Mononuclear cell (primary cell): ENCODE data around the gene CREB3L2. TPM values are rescaled to one million over a fixed set of nuclear protein-coding genes. Genes with fewer than 3 reads are reported as not detected.
"Not testable (repeated sequence)": the region's sequence is repeated elsewhere in the genome, so short reads cannot be mapped to it uniquely, and the experiment has no call there.

Experiments
- H3K27me3 ChIP-seq: 2 replicates; pipeline ENCODE4 v1.6.0; 2011; ENCODE audit warnings: low read length, control low read depth; ENCODE audit not compliant: insufficient read depth
- H3K4me1 ChIP-seq: 2 replicates; pipeline ENCODE4 v1.5.1; 2011; ENCODE audit warnings: mild to moderate bottlenecking, low read length, control low read depth; ENCODE audit not compliant: insufficient read depth
- H3K4me3 ChIP-seq: 2 replicates; pipeline ENCODE4 v1.5.1; 2011; ENCODE audit warnings: mild to moderate bottlenecking, low read length, moderate library complexity
- H3K9me3 ChIP-seq: 2 replicates; pipeline ENCODE4 v1.5.1; 2011; ENCODE audit warnings: low read depth, mild to moderate bottlenecking, control low read depth, low read length
- total RNA-seq: library from RNA; depleted of rRNA; stranded (reverse); fragments of >200 nt; gene quantifications from one replicate; pipeline ENCODE4 v1.2.3, GENCODE V29; 2012

Gene CREB3L2
- total RNA-seq, 1 donor, result 6.2 TPM

DNA sequence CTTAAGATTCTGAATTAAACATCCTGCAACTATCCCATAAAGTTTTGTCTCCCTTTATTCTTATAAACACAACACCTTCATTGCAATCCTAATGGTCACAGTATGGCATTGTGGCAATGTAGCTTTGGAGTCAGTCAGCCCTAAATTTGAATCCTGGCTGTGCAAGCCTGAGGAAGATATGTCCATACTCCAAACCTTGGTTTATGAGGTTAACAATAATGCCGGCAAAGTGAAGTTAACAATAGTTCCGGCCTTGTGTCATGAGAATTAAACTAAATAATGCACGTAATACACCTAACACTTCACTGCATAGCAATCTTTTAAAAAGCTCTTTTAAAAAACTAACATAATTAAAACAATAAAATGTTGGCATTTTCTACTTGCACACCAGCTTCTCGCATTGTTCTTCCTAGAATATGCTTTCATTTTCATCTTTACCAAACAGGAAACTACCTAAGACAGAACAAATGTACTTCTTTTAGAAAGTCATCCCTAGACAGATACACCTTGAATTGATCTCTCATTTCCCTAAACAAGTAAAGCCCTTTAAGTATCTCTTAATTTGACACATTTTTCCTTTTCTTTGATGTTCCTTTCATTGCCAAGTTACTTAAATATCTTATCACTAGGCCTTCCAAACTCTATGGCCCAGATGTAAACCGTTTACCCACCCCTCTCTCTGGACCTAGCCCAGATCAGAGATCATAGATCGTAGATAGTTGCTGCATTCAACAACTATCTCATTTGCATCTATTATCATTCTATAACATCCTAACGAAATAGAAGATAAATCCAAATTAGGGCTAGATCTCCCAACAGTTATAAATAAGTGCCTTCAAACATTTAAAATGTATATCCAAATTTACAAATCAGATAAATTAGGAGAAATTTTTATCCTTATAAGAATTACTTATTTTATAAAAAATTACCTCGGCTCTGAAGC lies 66.7 kb downstream of the CREB3L2 start:
- Histone ChIP-seq H3K4me3 (peak overlapping the region; percentile 47), H3K4me1 (peaks cover 49% of the 10 kb centered on the region), H3K27me3 (no peaks in the 10 kb centered on the region), H3K9me3 (no peaks in the 10 kb centered on the region)

DNA sequence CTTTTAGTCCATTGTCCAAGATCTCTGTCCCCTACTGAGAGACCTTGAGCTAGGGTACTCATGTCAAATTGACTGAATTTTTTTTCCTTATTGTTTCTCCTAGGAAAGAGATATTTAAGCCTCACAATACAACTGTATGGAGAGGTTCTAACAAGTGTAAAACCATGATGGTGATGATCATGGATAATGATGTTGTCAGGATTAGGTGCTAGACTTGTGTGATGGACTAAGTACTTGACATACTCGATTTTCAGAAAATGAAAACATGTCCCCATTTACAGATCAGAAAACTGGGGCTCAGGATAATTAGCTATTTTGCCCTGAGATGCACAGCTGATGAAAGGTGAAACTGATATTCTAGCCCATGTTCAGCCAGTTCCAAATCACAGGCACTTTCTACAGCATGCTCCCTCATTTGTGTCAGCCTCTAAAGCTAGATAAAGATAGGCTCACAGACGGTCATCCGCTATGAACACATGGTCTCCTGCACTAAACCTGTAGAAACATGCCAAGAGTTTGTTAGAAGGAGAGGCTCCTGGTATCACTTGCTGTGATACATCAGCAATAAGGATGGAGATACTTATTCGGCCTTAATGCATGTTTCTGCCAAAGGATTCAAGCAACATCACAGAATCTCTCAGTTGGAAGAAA lies 67.6 kb downstream of the CREB3L2 start:
- H3K4me1 ChIP-seq, result peaks cover 49% of the 10 kb centered on the region
- no peaks in the 10 kb centered on the region for H3K9me3 ChIP-seq
- no peaks in the 10 kb centered on the region for H3K27me3 ChIP-seq
- H3K4me3 ChIP-seq, result peak overlapping the region; percentile 47

DNA sequence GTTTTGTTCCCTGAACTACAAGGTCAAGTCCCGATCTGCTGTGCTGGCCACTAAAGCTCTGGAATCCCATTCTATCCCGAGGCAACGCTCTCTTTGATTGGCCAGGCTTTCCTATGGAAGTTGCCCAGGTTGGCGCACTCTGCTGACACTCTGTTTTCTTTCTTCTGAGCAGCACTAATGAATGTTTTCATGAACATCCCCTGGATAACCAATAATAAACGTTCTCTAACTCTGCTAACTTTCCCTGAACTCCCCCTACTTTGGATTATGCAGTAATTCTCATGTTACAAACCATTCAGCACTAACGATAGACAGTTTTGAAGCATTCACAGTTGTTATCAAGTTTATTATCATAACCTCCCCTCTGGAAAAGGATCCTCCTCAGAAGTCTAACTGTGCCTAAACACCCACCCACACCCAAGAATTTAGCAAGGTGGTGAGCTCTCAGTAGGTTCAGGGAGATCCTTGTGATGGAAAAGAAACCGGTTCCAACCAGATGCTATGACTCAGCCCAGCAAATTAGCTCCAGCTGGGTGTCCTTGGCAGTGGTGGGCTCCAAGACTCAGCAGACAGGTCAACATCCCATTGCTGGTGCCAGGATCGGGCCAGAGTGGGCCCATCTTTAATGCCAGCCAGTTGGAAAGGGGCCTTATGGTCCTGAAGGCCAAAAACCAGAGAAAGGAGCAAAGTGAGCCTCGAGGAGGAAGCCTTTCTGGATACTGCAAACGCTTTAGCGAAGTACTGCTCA lies 68.4 kb downstream of the CREB3L2 start:
- H3K27me3 ChIP-seq, result no peaks in the 10 kb centered on the region
- no peak overlapping the region for H3K4me3 ChIP-seq
- H3K9me3 ChIP-seq, result no peaks in the 10 kb centered on the region
- peaks cover 49% of the 10 kb centered on the region for H3K4me1 ChIP-seq

DNA sequence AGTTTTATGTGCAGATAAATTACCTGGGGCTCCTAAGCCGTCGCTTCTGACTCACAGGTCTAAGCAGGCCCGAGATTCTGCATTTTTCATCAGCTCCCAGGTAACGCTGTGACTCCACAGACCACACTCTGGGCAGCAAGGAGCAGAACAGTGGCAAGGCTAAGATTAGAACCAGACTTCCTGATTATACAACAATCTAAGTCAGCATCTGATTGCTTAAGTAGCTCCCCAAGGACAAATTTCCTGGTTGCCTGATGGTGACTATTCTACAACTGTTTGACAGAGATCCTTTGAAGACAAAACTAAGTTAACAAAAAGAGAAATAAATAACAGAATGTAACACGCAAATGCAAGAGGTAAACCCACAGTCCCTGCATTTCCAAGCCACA lies 69.0 kb downstream of the CREB3L2 start:
- no peaks in the 10 kb centered on the region for H3K9me3 ChIP-seq
- H3K27me3 ChIP-seq, result no peaks in the 10 kb centered on the region
- no peak overlapping the region for H3K4me3 ChIP-seq
- H3K4me1 ChIP-seq, result peaks cover 49% of the 10 kb centered on the region

DNA sequence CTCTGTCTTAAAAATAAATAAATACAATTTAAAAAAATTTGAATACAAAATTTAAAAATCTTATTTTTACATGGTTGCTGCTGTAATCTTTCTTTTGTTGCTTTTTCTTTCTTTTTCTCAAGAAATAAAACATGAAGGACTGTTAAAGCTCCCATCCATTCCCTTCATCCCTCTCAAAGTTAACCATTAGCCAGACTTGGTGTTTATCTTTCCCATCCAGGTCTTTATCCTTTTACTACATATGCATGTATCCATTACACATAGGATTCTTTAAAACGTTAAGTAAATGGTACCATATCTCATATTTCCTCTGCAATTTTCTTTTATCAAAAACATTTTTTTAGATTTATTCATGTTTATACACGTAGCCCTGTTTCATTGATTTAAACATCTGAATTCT lies 70.1 kb downstream of the CREB3L2 start:
- Histone ChIP-seq H3K27me3 (no peaks in the 10 kb centered on the region), H3K4me1 (peaks cover 44% of the 10 kb centered on the region), H3K9me3 (no peaks in the 10 kb centered on the region), H3K4me3 (no peak overlapping the region)

DNA sequence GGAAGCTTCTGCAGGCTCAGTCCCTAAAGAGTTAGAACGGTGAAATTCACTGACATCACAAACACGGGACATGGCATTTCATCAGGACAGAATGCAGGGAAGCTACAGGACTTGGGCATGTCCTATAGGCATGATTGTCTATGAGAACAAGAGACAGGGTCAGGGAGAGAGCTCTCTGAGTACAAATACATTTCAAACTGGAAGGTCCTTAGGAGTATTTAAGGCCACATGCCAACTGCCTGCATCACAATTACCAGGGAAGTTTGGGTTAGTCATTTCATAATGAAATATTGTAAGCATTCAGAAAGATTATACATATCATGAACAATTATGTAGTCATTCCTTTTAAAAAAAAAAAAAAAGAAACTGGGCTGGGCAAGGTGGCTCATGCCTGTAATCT lies 71.3 kb downstream of the CREB3L2 start:
- Histone ChIP-seq H3K27me3 (no peaks in the 10 kb centered on the region), H3K4me1 (peaks cover 33% of the 10 kb centered on the region), H3K4me3 (no peak overlapping the region), H3K9me3 (no peaks in the 10 kb centered on the region)

DNA sequence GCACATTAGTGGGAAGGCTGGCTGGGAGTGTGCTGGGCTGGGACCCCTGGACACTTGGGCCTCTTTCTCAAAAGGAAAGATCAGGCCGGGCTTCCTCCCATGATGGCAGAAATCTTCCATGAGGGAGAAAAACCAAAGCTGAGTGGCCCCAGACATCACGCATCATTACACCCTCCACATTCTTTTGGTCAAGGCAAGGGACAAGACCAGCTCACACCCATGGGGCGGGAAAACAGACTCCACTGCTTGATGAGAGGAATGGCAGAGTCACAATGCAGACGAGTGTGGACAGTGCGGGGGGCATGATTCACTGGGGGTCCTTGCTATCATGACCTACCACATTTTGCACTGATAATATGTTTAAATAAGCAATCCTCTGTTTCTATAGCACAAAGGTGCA lies 73.3 kb downstream of the CREB3L2 start:
- Histone ChIP-seq H3K9me3 (no peaks in the 10 kb centered on the region), H3K4me3 (no peak overlapping the region), H3K4me1 (peaks cover 19% of the 10 kb centered on the region), H3K27me3 (no peaks in the 10 kb centered on the region)

DNA sequence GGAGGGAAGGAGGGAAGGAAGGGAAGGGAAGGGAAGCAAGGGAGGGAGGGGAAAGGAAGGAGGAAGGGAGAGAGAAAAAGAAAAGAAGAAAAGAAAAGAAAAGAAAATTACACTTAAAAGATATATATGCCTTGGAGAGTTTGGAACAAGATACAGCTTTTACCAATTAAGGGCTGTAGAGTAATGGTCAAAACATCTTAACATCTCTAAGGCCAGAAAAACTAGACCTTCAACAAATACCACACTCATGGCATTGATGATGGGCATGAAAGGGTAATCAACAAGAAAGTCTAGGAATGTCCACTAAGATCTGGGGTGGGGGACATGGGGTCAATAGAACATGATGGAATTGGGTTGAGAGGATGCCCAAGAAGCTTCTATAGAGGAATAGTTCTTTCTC lies 74.5 kb downstream of the CREB3L2 start:
- no peaks in the 10 kb centered on the region for H3K27me3 ChIP-seq
- H3K4me1 ChIP-seq, result peaks cover 6% of the 10 kb centered on the region
- no peak overlapping the region for H3K4me3 ChIP-seq
- no peaks in the 10 kb centered on the region for H3K9me3 ChIP-seq

DNA sequence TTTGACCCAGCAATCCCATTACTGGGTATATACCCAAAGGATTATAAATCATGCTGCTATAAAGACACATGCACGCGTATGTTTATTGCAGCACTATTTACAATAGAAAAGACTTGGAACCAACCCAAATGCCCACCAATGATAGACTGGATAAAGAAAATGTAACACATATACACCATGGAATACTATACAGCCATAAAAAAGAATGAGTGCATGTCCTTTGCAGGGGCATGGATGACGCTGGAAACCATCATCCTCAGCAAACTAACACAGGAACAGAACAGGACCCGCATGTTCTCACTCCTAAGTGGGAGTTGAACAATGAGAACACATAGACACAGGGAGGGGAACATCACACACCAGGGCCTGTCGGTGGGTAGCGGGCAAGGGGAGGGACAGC lies 75.7 kb downstream of the CREB3L2 start:
- not testable (repeated sequence) for H3K9me3 ChIP-seq, H3K4me3 ChIP-seq, H3K4me1 ChIP-seq, H3K27me3 ChIP-seq

DNA sequence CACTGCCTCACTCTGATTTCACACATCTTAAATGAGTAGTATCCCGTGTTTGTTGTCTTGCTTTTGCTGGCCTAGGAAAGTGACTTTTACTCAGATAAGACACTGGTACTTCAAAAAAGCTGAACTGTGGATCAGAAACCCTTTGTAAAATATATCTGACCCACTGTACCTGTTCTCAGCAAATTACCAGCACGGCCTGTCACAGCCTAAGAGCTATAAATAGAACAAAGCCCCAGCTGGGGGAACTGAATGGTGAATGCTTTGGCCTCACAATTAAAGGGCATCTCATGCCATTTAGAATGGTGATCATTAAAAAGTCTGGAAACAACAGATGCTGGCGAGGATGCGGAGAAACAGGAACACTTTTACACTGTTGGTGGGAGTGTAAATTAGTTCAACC lies 76.1 kb downstream of the CREB3L2 start:
- Histone ChIP-seq H3K4me3 (no peak overlapping the region), H3K4me1 (peaks cover 4% of the 10 kb centered on the region), H3K9me3 (no peaks in the 10 kb centered on the region), H3K27me3 (no peaks in the 10 kb centered on the region)

DNA sequence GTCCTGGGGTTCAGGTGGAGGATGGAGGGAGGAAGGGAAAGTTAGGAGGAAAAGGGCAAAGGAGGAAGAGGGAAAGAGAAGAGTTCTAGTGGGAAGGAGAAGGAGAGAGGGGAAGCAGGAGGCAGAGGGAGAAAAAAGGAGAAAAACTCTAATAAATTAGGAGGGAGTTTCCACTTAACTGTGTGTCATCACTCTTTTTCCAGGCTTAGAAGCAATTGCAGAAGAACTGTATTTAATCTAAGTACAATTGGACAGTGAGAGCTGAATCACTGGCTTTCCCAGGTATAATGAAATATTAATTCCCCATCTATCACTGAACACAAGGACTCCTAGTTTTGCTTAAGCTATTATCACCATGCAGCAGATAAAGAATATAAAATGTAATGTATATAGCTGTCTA lies 76.8 kb downstream of the CREB3L2 start:
- H3K4me3 ChIP-seq, result no peak overlapping the region
- H3K27me3 ChIP-seq, result no peaks in the 10 kb centered on the region
- H3K9me3 ChIP-seq, result no peaks in the 10 kb centered on the region
- H3K4me1 ChIP-seq, result peaks cover 4% of the 10 kb centered on the region

DNA sequence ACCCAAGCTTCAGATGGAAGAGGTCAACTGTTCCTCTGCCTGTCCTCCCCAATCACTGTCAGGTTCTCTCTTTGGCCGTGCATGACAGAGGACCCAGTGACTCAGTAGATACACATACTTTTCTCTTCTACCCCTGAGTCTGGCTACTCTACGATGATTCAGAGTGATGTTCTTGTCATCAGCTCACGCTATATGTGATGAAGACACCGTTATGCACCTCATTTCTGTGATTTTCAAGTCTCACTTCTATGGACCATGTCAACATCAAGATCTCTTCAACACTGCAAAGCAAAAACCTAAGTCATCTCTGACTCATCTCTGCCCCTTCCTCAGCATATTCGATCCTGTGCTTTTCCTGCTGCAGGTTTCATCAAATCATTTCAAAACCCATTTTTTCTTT lies 78.5 kb downstream of the CREB3L2 start:
- H3K4me3 ChIP-seq, result no peak overlapping the region
- no peaks in the 10 kb centered on the region for H3K27me3 ChIP-seq
- H3K4me1 ChIP-seq, result peaks cover 4% of the 10 kb centered on the region
- no peaks in the 10 kb centered on the region for H3K9me3 ChIP-seq

DNA sequence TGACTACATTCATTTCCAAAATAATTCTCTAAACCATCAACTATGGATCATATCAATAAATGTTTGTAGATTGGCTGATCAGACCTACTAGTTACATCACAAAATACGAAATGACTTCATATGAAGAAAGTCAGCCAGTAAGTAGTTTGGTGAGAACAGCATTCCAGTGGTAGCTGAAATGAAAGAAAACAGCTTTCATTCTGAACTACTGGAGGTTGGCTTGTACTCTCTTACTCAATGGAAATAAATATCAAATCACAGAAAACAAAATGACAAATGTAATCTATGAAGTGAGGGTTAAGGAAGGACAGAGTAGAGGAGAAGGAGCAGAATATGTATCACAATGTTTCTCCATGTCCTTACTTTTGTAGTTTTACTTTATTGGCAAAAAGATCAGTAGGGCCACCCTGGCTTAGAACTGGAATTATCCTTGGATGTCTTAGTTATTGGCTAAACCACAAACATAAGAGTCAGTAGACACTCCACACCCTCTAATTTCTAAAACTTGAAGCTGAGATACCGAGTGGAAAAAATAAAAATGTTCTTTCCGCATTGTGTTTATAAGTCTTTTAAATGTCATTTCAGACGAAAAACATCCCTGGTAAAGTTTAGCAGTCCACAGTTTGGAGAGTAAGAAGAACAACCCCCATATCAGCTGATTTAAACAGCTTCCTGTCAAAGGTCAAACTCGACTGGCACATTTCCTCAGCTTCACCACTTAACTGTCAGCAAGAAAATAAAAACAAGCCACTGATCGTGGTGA lies 81.1 kb downstream of the CREB3L2 start:
- Histone ChIP-seq H3K4me3 (no peak overlapping the region), H3K27me3 (no peaks in the 10 kb centered on the region), H3K4me1 (peaks cover 4% of the 10 kb centered on the region), H3K9me3 (no peaks in the 10 kb centered on the region)

DNA sequence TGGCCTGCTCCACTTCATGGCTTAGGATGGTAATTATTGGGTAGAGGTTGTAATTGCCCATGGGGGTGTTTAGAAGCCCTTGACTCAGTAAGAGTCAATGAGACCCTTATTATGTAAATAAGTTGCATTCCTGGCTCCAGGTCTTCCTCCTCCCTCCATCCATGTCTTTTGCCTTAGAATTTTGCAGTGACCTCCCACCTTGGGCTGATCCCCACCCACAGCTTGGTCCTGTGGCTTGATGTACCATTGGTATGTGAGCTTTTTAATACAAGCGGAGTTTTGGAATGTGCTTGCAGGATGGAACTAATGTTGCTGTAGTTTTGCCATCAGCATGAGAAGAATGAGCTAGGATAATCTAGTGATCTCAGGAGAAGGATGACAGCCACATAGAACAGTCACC lies 81.9 kb downstream of the CREB3L2 start:
- no peak overlapping the region for H3K4me3 ChIP-seq
- H3K27me3 ChIP-seq, result no peaks in the 10 kb centered on the region
- no peaks in the 10 kb centered on the region for H3K4me1 ChIP-seq
- no peaks in the 10 kb centered on the region for H3K9me3 ChIP-seq
